GM19035 (cell line): ENCODE results near the gene PAQR4.
"Not testable (repeated sequence)": the region's sequence is repeated elsewhere in the genome, so short reads cannot be mapped to it uniquely, and the experiment has no call there.

Experiments used
- ATAC-seq: cut with Tn5 transposase; IDR thresholded peaks from one replicate; pipeline ENCODE4 v1.9.1; 2021; ENCODE audit not compliant: unreplicated experiment

Gene PAQR4

GRCh38 chr16:2968738-2969544, at the start of gene PAQR4:
Gene PAQR4 (plus strand): TSS chr16:2969348. CDS start chr16:2969675, 327 bp downstream.
- ATAC-seq: peak; percentile 68

- ATAC-seq: no peak
These were observed 49.5 kb upstream of the PAQR4 start for GRCh38 chr16:2919511-2920255.

GRCh38 chr16:2923481-2923880, 45.7 kb upstream of the PAQR4 start:
- no peak for ATAC-seq

GRCh38 chr16:2924901-2925755, 44.0 kb upstream of the PAQR4 start:
- no peak for ATAC-seq

GRCh38 chr16:2925951-2926649, 43.0 kb upstream of the PAQR4 start:
- ATAC-seq: no peak

- no peak for ATAC-seq
These were observed 42.5 kb upstream of the PAQR4 start for GRCh38 chr16:2926650-2926999.

GRCh38 chr16:2927010-2927646, 42.0 kb upstream of the PAQR4 start:
- ATAC-seq: no peak

- ATAC-seq: not testable (repeated sequence)
These were observed 41.0 kb upstream of the PAQR4 start for GRCh38 chr16:2928151-2928550.

GRCh38 chr16:2928796-2929195, 40.4 kb upstream of the PAQR4 start:
- no peak for ATAC-seq

- no peak for ATAC-seq
These were observed 39.5 kb upstream of the PAQR4 start for GRCh38 chr16:2929693-2930092.

- ATAC-seq: no peak
These were observed 38.9 kb upstream of the PAQR4 start for GRCh38 chr16:2930236-2930635.

- not testable (repeated sequence) for ATAC-seq
These were observed 37.8 kb upstream of the PAQR4 start for GRCh38 chr16:2931231-2931914.

- no peak for ATAC-seq
These were observed 36.0 kb upstream of the PAQR4 start for GRCh38 chr16:2933136-2933535.

GRCh38 chr16:2933701-2934100, 35.4 kb upstream of the PAQR4 start:
- no peak for ATAC-seq

- ATAC-seq: no peak
These were observed 34.7 kb upstream of the PAQR4 start for GRCh38 chr16:2934450-2934849.

GRCh38 chr16:2936436-2937011, 32.6 kb upstream of the PAQR4 start:
- ATAC-seq: no peak

- no peak for ATAC-seq
These were observed 32.0 kb upstream of the PAQR4 start for GRCh38 chr16:2937170-2937569.

GRCh38 chr16:2938206-2938605, 30.9 kb upstream of the PAQR4 start:
- ATAC-seq: no peak

- ATAC-seq: no peak
These were observed 29.2 kb upstream of the PAQR4 start for GRCh38 chr16:2939968-2940367.
